LNCAP (cell line): ENCODE data around the gene POU2F1.

Source experiments
- TF ChIP-seq, protein P1 (sequence below): fragments of 450-650 bp; IDR thresholded peaks from 2 replicates; pipeline ENCODE4 v1.5.1; 2017; ENCODE audit warnings: mild to moderate bottlenecking

Gene POU2F1

DNA sequence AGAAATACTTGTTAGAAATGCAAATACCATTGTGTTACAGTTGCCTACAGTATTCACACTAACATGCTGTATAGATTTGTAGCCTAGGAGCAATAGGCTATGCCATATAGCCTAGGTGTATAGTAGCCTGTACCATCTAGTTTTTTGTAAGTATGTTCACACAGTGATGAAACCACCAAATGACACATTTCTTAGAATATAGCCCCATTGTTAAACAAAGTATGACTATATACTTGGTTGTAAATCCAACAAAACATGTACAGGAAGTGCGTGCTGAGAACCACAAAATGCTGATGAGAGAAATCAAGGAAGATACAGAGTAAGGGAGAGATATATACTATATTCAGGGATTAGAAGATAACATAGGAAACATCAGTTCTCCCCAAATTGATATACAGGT, 92.2 kb downstream of the POU2F1 start:
- TF ChIP-seq, protein P1, sequence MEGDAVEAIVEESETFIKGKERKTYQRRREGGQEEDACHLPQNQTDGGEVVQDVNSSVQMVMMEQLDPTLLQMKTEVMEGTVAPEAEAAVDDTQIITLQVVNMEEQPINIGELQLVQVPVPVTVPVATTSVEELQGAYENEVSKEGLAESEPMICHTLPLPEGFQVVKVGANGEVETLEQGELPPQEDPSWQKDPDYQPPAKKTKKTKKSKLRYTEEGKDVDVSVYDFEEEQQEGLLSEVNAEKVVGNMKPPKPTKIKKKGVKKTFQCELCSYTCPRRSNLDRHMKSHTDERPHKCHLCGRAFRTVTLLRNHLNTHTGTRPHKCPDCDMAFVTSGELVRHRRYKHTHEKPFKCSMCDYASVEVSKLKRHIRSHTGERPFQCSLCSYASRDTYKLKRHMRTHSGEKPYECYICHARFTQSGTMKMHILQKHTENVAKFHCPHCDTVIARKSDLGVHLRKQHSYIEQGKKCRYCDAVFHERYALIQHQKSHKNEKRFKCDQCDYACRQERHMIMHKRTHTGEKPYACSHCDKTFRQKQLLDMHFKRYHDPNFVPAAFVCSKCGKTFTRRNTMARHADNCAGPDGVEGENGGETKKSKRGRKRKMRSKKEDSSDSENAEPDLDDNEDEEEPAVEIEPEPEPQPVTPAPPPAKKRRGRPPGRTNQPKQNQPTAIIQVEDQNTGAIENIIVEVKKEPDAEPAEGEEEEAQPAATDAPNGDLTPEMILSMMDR = no peak

DNA sequence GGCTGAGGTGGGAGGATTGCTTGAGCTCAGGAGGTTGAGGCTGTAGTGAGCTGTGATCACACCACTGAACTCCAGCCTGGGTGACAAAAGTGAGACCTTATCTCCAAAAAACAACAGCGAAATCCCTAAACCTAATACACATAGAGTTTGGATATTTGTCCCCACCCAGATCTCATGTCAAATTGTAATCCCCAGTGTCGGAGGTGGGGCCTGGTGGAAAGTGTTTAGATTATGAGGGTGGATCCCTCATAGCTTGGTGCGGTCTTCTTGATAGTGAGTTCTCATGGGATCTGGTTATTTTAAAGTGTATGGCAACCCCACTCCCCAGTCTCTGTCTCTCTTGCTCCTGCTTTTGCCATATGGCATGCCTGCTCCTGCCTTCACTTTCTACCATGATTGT, 94.0 kb downstream of the POU2F1 start:
- TF ChIP-seq, protein P1 = no peak

DNA sequence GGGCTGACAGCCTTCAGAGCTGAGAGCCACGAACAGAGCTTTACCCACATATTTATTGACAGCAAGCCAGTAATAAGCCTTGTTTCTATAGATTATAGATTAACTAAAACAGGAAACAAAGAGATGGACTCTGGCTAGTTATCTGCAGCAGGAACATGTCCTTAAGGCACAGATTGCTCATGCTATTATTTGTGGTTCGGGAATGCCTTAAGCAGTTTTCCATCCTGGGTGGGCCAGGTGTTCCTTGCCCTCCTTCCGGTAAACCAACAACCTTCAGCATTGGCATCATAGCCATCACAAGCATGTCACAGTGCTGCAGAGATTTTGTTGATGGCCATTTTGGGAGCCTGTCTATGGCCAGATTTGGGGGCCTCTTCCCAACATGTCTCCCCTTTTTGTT, 96.8 kb downstream of the POU2F1 start:
- TF ChIP-seq, protein P1 = no peak

DNA sequence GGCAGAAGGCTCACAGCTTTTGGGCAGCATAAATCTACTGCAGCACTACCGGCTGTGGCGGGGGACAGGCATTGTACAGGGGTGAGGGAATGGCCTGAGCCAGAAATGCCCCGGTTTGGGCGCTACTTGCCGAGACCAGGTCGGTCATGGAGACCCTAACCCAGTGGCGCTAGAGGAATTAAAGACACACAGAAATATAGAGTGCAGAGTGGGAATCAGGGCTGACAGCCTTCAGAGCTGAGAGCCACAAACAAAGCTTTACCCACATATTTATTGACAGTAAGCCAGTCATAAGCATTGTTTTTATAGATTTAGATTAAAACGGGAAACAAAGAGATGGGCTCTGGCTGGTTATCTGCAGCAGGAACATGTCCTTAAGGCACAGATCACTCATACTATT, 101.8 kb downstream of the POU2F1 start:
- TF ChIP-seq, protein P1 = no peak

DNA sequence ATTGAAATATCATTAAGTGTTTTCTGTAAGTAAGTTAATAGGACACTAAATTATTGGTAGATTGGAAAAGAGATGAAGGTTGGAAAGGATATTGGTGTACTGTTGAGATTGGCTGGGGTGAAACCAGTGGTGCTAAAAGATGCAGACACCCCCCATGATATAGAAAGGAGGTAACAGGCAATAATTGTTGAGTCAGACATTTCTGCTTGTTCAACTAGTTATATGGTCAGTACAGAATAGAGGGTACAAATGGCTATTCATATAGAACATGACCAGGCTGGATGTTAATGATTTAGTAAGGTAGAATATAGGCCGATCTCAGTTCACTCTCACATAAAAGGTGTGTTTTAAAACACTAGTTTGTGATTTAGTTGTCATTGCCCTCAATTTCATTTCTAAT, 104.5 kb downstream of the POU2F1 start:
- TF ChIP-seq, protein P1 = no peak

DNA sequence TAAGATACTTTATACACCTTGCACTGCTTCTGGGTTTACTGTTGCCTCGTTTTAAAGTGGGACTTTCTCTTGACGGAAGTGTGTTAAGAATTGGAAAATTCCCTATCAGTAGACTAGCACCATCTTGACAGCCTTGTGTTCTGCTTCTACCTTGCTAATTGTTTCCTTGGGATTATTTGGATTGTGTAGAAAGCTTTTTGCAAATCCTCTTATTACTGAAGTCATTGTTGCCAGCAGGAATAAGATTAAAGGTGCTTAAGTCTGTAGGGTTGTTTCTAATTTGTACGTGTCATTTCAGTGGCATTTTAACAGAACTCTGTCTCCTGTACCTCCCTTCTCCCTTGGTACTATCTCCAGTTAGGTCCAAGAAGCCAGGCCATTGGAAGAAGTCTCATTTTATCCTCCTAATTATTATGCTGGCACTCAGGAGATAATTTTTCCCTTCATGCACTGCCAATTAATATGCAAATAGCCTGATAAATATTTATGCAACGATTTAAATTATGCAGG, 107.7 kb downstream of the POU2F1 start:
- TF ChIP-seq, protein P1 = no peak

DNA sequence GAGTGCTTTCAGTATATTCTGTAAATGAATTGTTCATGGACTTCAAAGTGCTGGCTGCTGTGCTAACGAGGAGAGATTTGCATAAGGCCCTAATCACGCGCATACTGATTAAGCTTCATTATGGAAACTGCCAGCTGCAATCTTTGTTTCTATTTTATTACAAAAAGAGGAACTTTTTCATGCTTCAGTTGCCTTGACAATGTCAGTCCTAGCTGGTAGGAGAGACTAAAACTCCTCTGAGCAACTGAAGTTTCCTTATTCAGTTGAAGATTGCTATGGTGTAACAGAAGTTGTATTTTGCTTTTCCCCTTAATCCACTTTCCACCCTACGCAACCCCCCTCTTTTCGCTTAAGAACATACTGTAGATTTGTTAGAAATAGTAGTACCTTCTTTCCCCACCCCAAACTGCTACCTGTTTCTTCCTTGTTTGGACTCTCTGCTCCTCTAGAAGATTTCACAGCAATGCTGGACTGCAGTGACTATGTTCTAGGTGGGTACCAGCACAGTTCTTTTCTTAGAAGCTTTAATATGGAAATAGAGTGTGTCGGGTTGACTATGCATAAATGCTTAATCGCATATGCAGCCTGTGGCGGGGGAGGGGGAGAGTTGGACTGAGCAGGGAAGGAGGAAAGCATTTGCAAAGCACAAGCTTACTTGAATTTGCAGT, 108.3 kb downstream of the POU2F1 start:
- TF ChIP-seq, protein P1 = no peak
